Mesendoderm (in vitro differentiated cells): ENCODE data around the gene ACR.
"Not testable (repeated sequence)": the region's sequence is repeated elsewhere in the genome, so short reads cannot be mapped to it uniquely, and the experiment has no call there.

Experiments used
- DNase-seq: peaks from one replicate; pipeline ENCODE4 v3.0.0; 2013
- H2AK5ac ChIP-seq: 2 replicates; pipeline ENCODE4 v1.6.1; 2013; ENCODE audit warnings: low read length, inconsistent platforms
- H2BK120ac ChIP-seq: 2 replicates; pipeline ENCODE4 v1.6.1; 2013; ENCODE audit warnings: low read depth, mild to moderate bottlenecking, low read length, moderate library complexity, mixed read lengths
- H2BK15ac ChIP-seq: replicated peaks from 2 replicates; pipeline ENCODE4 v1.6.1; 2013; ENCODE audit warnings: low read depth, mild to moderate bottlenecking, moderate library complexity
- H2BK5ac ChIP-seq: 2 replicates; pipeline ENCODE4 v1.6.1; 2013; ENCODE audit warnings: low read length, inconsistent platforms
- H3K18ac ChIP-seq: 2 replicates; pipeline ENCODE4 v1.6.1; 2013; ENCODE audit warnings: mild to moderate bottlenecking, low read length, mixed read lengths
- H3K23ac ChIP-seq: one replicate; pipeline ENCODE4 v1.6.1; 2013; ENCODE audit warnings: low read length
- H3K27ac ChIP-seq: 2 replicates; pipeline ENCODE4 v1.5.1; 2013; ENCODE audit warnings: low read depth, mild to moderate bottlenecking, inconsistent platforms, low read length, moderate library complexity
- H3K27me3 ChIP-seq: 2 replicates; pipeline ENCODE4 v1.6.1; 2013; ENCODE audit warnings: low read length, control low read depth, mild to moderate bottlenecking, inconsistent platforms; ENCODE audit not compliant: insufficient read depth, poor library complexity
- H3K36me3 ChIP-seq: 2 replicates; pipeline ENCODE4 v1.6.1; 2013; ENCODE audit warnings: low read length, inconsistent platforms; ENCODE audit not compliant: control insufficient read depth, insufficient read depth
- H3K4ac ChIP-seq: one replicate; pipeline ENCODE4 v1.6.1; 2013; ENCODE audit warnings: low read depth, mild to moderate bottlenecking, low read length, moderate library complexity
- H3K4me1 ChIP-seq: 2 replicates; pipeline ENCODE4 v1.6.1; 2013; ENCODE audit warnings: low read depth, low read length, inconsistent platforms; ENCODE audit not compliant: control insufficient read depth
- H3K4me2 ChIP-seq: 2 replicates; pipeline ENCODE4 v1.6.1; 2013; ENCODE audit warnings: low read length
- H3K4me3 ChIP-seq: 2 replicates; pipeline ENCODE4 v1.5.1; 2013; ENCODE audit warnings: mild to moderate bottlenecking, low read length
- H3K56ac ChIP-seq: one replicate; pipeline ENCODE4 v1.6.1; 2013; ENCODE audit warnings: low read length
- H3K79me1 ChIP-seq: 2 replicates; pipeline ENCODE4 v1.6.1; 2013; ENCODE audit warnings: low read length, inconsistent platforms
- H3K79me2 ChIP-seq: 2 replicates; pipeline ENCODE4 v1.6.1; 2013; ENCODE audit warnings: mild to moderate bottlenecking, low read length; ENCODE audit not compliant: control insufficient read depth, insufficient read depth
- H3K9ac ChIP-seq: 2 replicates; pipeline ENCODE4 v1.6.1; 2013; ENCODE audit warnings: low read length, inconsistent platforms
- H4K5ac ChIP-seq: one replicate; pipeline ENCODE4 v1.6.1; 2013; ENCODE audit warnings: low read length
- H4K8ac ChIP-seq: one replicate; pipeline ENCODE4 v1.6.1; 2013; ENCODE audit warnings: low read depth, mild to moderate bottlenecking, control low read depth, low read length, moderate library complexity
- WGBS: extraction: QIAGEN DNeasy Blood & Tissue Kit; methylation state at CpG from one replicate; pipeline ENCODE4 v1.1.7; 2013; ENCODE audit warnings: low lambda C conversion rate, missing lambda C conversion rate; ENCODE audit not compliant: insufficient coverage; ENCODE audit errors: extremely low coverage; 5-methylcytosine and 5-hydroxymethylcytosine counted together

The ACR gene

DNA sequence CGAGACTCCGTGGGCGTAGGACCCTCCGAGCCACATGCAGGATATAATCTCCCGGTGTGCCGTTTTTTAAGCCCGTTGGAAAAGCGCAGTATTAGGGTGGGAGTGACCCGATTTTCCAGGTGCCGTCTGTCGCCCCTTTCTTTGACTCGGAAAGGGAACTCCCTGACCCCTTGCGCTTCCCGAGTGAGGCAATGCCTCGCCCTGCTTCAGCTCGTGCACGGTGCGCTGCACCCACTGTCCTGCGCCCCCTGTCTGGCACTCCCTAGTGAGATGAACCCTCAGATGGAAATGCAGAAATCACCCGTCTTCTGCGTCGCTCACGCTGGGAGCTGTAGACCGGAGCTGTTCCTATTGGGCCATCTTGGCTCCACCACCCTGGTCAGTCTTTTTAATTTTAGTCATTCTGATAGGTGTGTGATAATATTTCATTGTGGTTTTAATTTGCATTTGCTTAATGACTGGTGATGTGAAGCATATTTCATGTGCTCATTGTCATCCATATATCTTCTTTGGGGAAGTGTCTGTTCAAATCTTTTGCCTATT is 19.0 kb downstream of the ACR start:
- not testable (repeated sequence) for H3K23ac ChIP-seq, H3K4ac ChIP-seq, H3K27me3 ChIP-seq, H3K79me1 ChIP-seq, H3K36me3 ChIP-seq, H2BK5ac ChIP-seq, H2BK120ac ChIP-seq, H2AK5ac ChIP-seq, H2BK15ac ChIP-seq, H3K79me2 ChIP-seq, H4K5ac ChIP-seq, H3K4me3 ChIP-seq, H3K27ac ChIP-seq, H3K18ac ChIP-seq, H3K4me2 ChIP-seq, H4K8ac ChIP-seq, H3K4me1 ChIP-seq
- WGBS: no CpG with 5 or more reads among the region's 24 CpGs
- Histone ChIP-seq H3K56ac (peak overlapping the region; percentile 75), H3K9ac (peak overlapping the region; percentile 26)
- DNase-seq: peak; percentile 1

DNA sequence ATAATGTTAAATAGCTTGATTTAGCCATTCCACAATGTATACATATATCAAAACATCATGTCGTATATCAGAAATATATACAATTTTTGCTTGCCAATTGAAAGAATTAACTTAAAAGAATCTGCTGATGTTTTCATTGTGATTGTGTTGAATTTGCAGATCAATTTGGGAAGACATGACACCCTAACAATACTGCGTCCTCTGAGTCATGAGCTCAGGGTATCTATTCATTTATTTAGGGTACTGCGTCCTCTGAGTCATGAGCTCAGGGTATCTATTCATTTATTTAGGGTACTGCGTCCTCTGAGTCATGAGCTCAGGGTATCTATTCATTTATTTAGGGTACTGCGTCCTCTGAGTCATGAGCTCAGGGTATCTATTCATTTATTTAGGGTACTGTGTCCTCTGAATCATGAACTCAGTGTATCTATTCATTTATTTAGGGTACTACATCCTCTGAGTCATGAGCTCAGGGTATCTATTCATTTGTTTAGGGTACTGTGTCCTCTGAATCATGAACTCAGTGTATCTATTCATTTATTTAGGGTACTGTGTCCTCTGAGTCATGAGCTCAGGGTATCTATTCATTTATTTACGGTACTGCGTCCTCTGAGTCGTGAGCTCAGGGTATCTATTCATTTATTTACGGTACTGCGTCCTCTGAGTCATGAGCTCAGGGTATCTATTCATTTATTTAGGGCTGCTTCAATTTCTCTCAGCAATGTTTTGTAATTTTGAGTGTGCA is 21.8 kb downstream of the ACR start:
- H2BK5ac ChIP-seq, H3K56ac ChIP-seq, H3K27me3 ChIP-seq, H2BK15ac ChIP-seq, H4K5ac ChIP-seq, H3K9ac ChIP-seq, H2BK120ac ChIP-seq, H2AK5ac ChIP-seq, H3K27ac ChIP-seq, H3K4ac ChIP-seq, H3K18ac ChIP-seq, H3K79me1 ChIP-seq, H3K79me2 ChIP-seq, H3K4me2 ChIP-seq, H3K4me3 ChIP-seq, H3K36me3 ChIP-seq, H3K4me1 ChIP-seq, H4K8ac ChIP-seq, H3K23ac ChIP-seq: not testable (repeated sequence)
- WGBS: no CpG with 5 or more reads among the region's 10 CpGs
- peak; percentile 16 for DNase-seq

- DNase-seq, H3K27ac ChIP-seq: not testable (repeated sequence)
These were observed 23.8 kb downstream of the ACR start for GRCh38 chr22:50761829-50762228.

GRCh38 chr22:50764288-50764687 is 26.3 kb downstream of the ACR start:
- not testable (repeated sequence) for H3K4me3 ChIP-seq, H3K36me3 ChIP-seq, H3K4me1 ChIP-seq, H3K27me3 ChIP-seq, H3K4ac ChIP-seq, H3K79me1 ChIP-seq, H3K27ac ChIP-seq, H3K4me2 ChIP-seq, H3K79me2 ChIP-seq, H3K56ac ChIP-seq, H2BK5ac ChIP-seq, DNase-seq, H2AK5ac ChIP-seq, H3K18ac ChIP-seq, H2BK120ac ChIP-seq, H3K23ac ChIP-seq, H4K8ac ChIP-seq, H3K9ac ChIP-seq, H2BK15ac ChIP-seq, H4K5ac ChIP-seq
- WGBS: no CpG with 5 or more reads among the region's 3 CpGs

More at GRCh38 chr22:50761829-50762228, 23.8 kb downstream of the ACR start:
- H2BK5ac ChIP-seq, H3K9ac ChIP-seq, H2AK5ac ChIP-seq, H2BK120ac ChIP-seq, H3K36me3 ChIP-seq, H3K4me1 ChIP-seq, H3K23ac ChIP-seq, H3K27me3 ChIP-seq, H3K4ac ChIP-seq, H4K5ac ChIP-seq, H3K79me1 ChIP-seq, H2BK15ac ChIP-seq, H4K8ac ChIP-seq, H3K18ac ChIP-seq, H3K56ac ChIP-seq, H3K4me3 ChIP-seq, H3K4me2 ChIP-seq, H3K79me2 ChIP-seq: not testable (repeated sequence)
- no CpG with 5 or more reads among the region's 2 CpGs for WGBS

DNA sequence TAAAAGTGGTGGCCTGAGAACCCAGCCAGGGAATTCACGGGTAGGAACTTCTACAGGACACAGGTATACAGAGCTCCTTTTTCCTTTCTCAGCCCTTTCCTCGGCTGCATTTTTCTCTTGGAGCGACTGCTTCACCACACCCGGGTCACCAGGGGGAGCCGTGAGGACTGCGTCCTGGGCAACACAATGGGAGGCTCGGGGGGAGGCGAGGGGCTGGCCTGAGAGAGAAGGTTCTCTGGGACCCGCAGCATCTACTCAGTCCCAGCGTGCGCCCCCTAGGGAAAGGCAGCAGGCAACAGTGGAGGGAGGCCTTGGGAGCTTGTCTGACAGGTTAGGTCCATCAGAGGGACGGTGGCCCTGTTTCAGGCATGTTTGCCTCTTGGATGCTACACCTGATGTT is 37.1 kb downstream of the ACR start:
- not testable (repeated sequence) for H2BK5ac ChIP-seq, H3K18ac ChIP-seq, H2BK15ac ChIP-seq, H4K5ac ChIP-seq, H3K23ac ChIP-seq, H3K79me2 ChIP-seq, H3K4ac ChIP-seq, H3K56ac ChIP-seq, H3K4me2 ChIP-seq, H3K27me3 ChIP-seq, H3K36me3 ChIP-seq, H3K4me1 ChIP-seq, H3K9ac ChIP-seq, H3K4me3 ChIP-seq, H2AK5ac ChIP-seq, H4K8ac ChIP-seq, H3K27ac ChIP-seq, H3K79me1 ChIP-seq, H2BK120ac ChIP-seq
- WGBS: no CpG with 5 or more reads among the region's 12 CpGs
- peak; percentile 95 for DNase-seq

DNA sequence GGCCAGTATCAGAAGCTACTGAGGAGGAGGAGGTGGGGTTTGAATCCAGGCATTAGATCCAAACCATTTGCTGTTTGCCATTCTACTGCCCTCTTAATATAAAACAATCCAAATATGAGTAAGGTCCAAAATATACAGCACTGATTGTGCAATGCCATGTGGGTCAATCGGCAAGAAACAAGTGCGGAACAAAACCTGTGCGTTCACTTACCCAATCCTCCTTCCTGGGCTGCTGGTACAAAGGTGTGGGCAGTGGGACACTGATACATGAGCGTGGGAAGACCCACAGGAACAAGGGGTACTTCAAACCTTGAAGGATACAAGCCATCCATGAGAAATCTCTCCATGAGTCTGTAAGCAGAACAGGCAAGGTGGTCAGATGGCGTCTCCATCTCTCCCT is 39.6 kb downstream of the ACR start:
- H3K23ac ChIP-seq, H3K18ac ChIP-seq, H3K79me1 ChIP-seq, H3K79me2 ChIP-seq, H3K36me3 ChIP-seq, H3K27me3 ChIP-seq, H2BK5ac ChIP-seq, H4K8ac ChIP-seq, H3K4me3 ChIP-seq, H3K4me1 ChIP-seq, H3K9ac ChIP-seq, H2BK120ac ChIP-seq, H3K4me2 ChIP-seq, H2BK15ac ChIP-seq, H3K56ac ChIP-seq, H4K5ac ChIP-seq, H3K27ac ChIP-seq, DNase-seq, H2AK5ac ChIP-seq, H3K4ac ChIP-seq: not testable (repeated sequence)
- WGBS: no CpG with 5 or more reads among the region's 5 CpGs
